NCI-H446 treated with DMSO at 0.1 percent for 48 hours (cell line): ENCODE measurements around the gene C12orf56.
"Not testable (repeated sequence)": the region's sequence is repeated elsewhere in the genome, so short reads cannot be mapped to it uniquely, and the experiment has no call there.

Experiments used
- DNase-seq: peaks from one replicate; lab custom pipeline; 2025; lab: John Stamatoyannopoulos, UW

C12orf56 gene

GRCh38 chr12:64232196-64232595, 158.4 kb downstream of the C12orf56 start:
- no peak for DNase-seq

GRCh38 chr12:64229796-64230195, 160.8 kb downstream of the C12orf56 start:
- no peak for DNase-seq

- DNase-seq, result no peak
These were observed 161.3 kb downstream of the C12orf56 start for GRCh38 chr12:64229240-64229639.

GRCh38 chr12:64225626-64226025, 164.9 kb downstream of the C12orf56 start:
- no peak for DNase-seq

- DNase-seq, result peak; percentile 77
These were observed 168.4 kb downstream of the C12orf56 start, which contains the start of gene KICS2 for GRCh38 chr12:64222009-64222765. Gene KICS2 (minus strand): TSS chr12:64222296. CDS start chr12:64222237, 59 bp downstream.

GRCh38 chr12:64221651-64222008, 168.9 kb downstream of the C12orf56 start:
- peak; percentile 66 for DNase-seq

GRCh38 chr12:64220046-64220445, 170.5 kb downstream of the C12orf56 start:
- DNase-seq, result no peak

- DNase-seq, result no peak
These were observed 171.4 kb downstream of the C12orf56 start for GRCh38 chr12:64219145-64219544.

- DNase-seq, result no peak
These were observed 172.0 kb downstream of the C12orf56 start for GRCh38 chr12:64218597-64218996.

- DNase-seq, result not testable (repeated sequence)
These were observed 172.9 kb downstream of the C12orf56 start for GRCh38 chr12:64217643-64218042.

- no peak for DNase-seq
These were observed 174.3 kb downstream of the C12orf56 start for GRCh38 chr12:64216239-64216638.
